A549 (cell line): ENCODE data around the gene RASGEF1C.

Source experiments
- HOXA7 ChIP-seq: fragments of 250-450 bp; sonication (Bioruptor Pico); IDR thresholded peaks from 2 replicates; pipeline ENCODE4 v1.5.0; 2020; ENCODE audit warnings: mild to moderate bottlenecking, moderate library complexity
- POLR2A ChIP-seq: IDR thresholded peaks from 2 replicates; pipeline ENCODE4 v1.6.1; 2012; ENCODE audit warnings: mild to moderate bottlenecking, low read length
- POLR2AphosphoS2 ChIP-seq: conservative IDR thresholded peaks from 2 replicates; pipeline ENCODE4 v1.6.1; 2012; ENCODE audit warnings: low read length, improper control_type of control experiment, inconsistent platforms
- RAD21 ChIP-seq, 2 experiments: fragments of >200 bp in 1 of 2; sonication (Bioruptor Twin) in 1 of 2; formaldehyde crosslinking in 1 of 2; IDR thresholded peaks in 1 of 2; conservative IDR thresholded peaks in 1 of 2; 2 replicates in 1 of 2; 3 replicates in 1 of 2; pipeline ENCODE4 v1.6.1; 2012 to 2018; ENCODE audit warnings: inconsistent platforms in 1 of 2
- RARB ChIP-seq: fragments of 250-450 bp; sonication (Bioruptor Pico); IDR thresholded peaks from 2 replicates; pipeline ENCODE4 v1.8.0; 2021; ENCODE audit warnings: mild to moderate bottlenecking, moderate library complexity
- RCOR1 ChIP-seq: fragments of 150-350 bp; IDR thresholded peaks from 2 replicates; pipeline ENCODE4 v1.6.1; 2014; ENCODE audit warnings: antibody characterized with exemption, low read length, low read depth
- TP53 ChIP-seq: fragments of 250-450 bp; sonication (Bioruptor Pico); IDR thresholded peaks from 2 replicates; pipeline ENCODE4 v1.5.0; 2021; ENCODE audit warnings: mild to moderate bottlenecking, moderate library complexity
- ZNF302 ChIP-seq: fragments of 250-450 bp; sonication (Bioruptor Pico); IDR thresholded peaks from 2 replicates; pipeline ENCODE4 v1.9.0; 2021; ENCODE audit warnings: inconsistent platforms, mild to moderate bottlenecking, moderate library complexity
- TF ChIP-seq, protein P1 (sequence below): fragments of >200 bp; sonication (Bioruptor Twin); formaldehyde crosslinking; IDR thresholded peaks from 3 replicates; pipeline ENCODE4 v1.5.1; 2016

DNA sequence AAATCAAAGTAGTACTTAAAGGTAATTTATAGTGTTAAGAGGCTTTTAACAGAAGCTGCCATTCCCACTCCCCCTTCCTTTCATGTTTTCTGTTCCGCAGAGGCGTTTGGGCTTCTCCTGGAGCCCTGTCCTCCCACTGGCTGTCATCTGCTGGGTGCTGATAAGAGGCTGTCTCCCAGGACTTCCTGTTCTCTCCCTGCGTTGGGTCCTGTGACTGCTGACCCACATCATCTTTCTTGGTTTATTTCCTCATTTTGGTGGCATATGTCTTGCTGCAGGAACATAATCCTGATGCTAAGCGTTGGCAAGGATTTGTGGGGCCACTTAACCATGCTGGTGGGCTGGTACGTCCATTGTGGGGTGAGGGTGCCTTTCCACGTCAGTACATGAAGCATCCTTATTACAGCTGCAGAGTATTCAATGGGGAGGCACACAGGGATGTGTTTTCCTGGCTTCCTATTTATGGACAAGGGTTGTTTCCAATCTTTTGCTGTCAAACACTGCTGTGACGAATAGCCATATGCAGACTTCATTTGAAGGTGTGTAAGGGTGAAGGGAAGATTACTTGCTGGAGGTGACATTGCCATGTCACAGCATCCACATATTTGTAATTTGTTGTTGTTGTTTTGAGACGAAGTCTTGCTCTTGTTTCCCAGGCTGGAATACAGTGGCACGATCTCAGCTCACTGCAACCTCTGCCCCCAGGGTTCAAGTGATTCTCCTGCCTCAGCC, 115.2 kb downstream of the RASGEF1C start:
- TF ChIP-seq, protein P1, sequence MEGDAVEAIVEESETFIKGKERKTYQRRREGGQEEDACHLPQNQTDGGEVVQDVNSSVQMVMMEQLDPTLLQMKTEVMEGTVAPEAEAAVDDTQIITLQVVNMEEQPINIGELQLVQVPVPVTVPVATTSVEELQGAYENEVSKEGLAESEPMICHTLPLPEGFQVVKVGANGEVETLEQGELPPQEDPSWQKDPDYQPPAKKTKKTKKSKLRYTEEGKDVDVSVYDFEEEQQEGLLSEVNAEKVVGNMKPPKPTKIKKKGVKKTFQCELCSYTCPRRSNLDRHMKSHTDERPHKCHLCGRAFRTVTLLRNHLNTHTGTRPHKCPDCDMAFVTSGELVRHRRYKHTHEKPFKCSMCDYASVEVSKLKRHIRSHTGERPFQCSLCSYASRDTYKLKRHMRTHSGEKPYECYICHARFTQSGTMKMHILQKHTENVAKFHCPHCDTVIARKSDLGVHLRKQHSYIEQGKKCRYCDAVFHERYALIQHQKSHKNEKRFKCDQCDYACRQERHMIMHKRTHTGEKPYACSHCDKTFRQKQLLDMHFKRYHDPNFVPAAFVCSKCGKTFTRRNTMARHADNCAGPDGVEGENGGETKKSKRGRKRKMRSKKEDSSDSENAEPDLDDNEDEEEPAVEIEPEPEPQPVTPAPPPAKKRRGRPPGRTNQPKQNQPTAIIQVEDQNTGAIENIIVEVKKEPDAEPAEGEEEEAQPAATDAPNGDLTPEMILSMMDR, result no peak
- no peak for TF ChIP-seq RARB (CRISPR knock-in tag)
- no peak for TF ChIP-seq RCOR1
- TF ChIP-seq TP53 (CRISPR knock-in tag), result no peak
- TF ChIP-seq POLR2AphosphoS2, result no peak
- TF ChIP-seq POLR2A, result no peak
- TF ChIP-seq HOXA7 (CRISPR knock-in tag), result no peak
- TF ChIP-seq RAD21 (conservative IDR thresholded peaks at IDR 0.05 in 1 of 2, IDR thresholded peaks at IDR 0.05 in 1 of 2), result no peak
- no peak for TF ChIP-seq ZNF302 (CRISPR knock-in tag)
